ENCODE results near the gene MEPE.
"Not testable (repeated sequence)": the region's sequence is repeated elsewhere in the genome, so short reads cannot be mapped to it uniquely, and the experiment has no call there.

Gene MEPE

GRCh38 chr4:87882861-87883260, 50.1 kb downstream of the MEPE start:
- no peak for DNase-seq (ENCODE audit: low spot score)

GRCh38 chr4:87884976-87885549, 52.3 kb downstream of the MEPE start:
- no peak for DNase-seq (ENCODE audit: low spot score)

DNA sequence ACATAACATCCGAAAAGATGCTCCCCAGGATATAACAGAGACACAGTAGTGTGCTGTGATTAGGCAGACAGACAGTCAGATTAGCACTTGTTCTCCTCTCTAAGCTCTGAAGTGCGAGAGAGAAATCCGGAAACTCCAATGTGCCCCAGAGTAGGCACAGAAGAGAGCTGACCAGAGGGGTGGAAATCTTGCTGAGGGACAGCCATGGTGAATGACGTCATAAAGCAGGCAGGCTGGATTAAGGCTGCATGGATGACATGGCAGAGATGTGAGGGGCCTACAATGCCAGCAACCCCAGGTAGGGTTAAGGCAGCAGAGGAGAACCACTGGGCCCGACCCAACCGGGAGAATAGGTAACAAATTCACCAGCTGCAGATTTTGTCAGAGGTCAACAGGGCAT, 53.3 kb downstream of the MEPE start:
- DNase-seq (ENCODE audit: low spot score), result no peak

DNA sequence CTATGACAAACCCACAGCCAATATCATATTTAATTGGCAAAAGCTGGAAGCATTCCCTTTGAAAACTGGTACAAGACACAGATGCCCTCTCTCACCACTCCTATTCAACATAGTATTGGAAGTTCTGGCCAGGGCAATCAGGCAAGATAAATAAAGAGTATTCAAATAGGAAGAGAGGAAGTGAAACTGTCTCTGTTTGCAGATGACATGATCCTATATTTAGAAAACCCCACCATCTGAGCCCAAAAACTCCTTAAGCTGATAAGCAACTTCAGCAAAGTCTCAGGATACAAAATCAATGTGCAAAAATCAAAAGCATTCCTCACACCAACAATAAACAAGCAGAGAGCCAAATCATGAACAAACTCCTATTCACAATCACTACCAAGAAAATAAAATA, 58.0 kb downstream of the MEPE start:
- not testable (repeated sequence) for DNase-seq (ENCODE audit: low spot score)

DNA sequence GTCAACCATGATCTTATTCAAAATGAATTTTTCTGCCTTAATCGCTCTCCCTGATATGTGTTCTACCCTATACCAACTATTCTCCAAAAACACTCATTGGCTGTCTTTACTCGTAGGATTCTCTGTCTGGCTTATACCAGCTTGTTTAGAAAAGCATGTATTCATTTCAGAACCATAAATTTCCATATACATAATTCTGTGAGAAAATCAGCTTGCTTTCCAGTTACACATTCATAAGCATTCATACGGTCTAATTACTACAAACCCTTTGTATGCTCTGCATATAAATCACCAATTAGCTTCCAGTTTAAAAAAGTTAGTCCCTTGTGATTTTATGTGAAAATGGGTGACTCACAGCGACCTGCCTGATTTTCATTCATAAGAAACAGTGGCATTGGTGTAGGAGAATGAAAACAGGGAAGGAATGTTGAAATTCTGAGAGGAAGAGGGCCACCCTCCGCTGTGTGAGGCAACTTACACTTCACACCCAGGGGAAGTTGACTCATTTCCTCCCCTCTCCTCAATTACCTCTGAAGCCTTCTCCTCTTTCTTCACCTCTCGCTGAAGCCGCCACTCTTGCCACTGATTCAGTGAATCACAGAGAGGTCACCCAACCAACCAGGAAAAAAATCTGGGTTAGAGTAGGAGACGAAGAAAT, 63.3 kb downstream of the MEPE start:
- no peak for DNase-seq (ENCODE audit: low spot score)
